Stomach smooth muscle (tissue), 2 donors: ENCODE results near the gene PHLDB2.

Experiments used
- H3K27ac ChIP-seq: one replicate; pipeline ENCODE4 v1.7.0; 2013; ENCODE audit warnings: mild to moderate bottlenecking, low read length, inconsistent platforms
- H3K27me3 ChIP-seq, 2 donors: one replicate each; pipeline ENCODE4 v1.7.0; 2013; ENCODE audit warnings: low read length in 2 of 2; ENCODE audit not compliant: insufficient read depth in 2 of 2, control insufficient read depth in 1 of 2
- H3K36me3 ChIP-seq, 2 donors: one replicate each; pipeline ENCODE4 v1.7.0; 2013; ENCODE audit warnings: low read length in 2 of 2; ENCODE audit not compliant: control insufficient read depth in 2 of 2, insufficient read depth in 2 of 2
- H3K4me1 ChIP-seq: one replicate; pipeline ENCODE4 v1.7.0; 2013; ENCODE audit warnings: low read length; ENCODE audit not compliant: control insufficient read depth, insufficient read depth
- H3K4me3 ChIP-seq, 2 donors: one replicate each; pipeline ENCODE4 v1.7.0; 2013; ENCODE audit warnings: low read length in 2 of 2
- H3K9ac ChIP-seq, 2 donors: one replicate each; pipeline ENCODE4 v1.7.0; 2013; ENCODE audit warnings: low read length in 2 of 2, mild to moderate bottlenecking in 1 of 2
- H3K9me3 ChIP-seq, 2 donors: one replicate each; pipeline ENCODE4 v1.7.0; 2013; ENCODE audit warnings: low read length in 2 of 2; ENCODE audit not compliant: control insufficient read depth in 2 of 2
- donor health status: healthy.
- donor health status: Pancreatic carcinoma.

The PHLDB2 gene

GRCh38 chr3:111975131-111975530, 116.1 kb downstream of the PHLDB2 start:
- Histone ChIP-seq H3K4me3 (no peak overlapping the region), H3K9me3 (no peaks in the 10 kb centered on the region), H3K27me3 (no peaks in the 10 kb centered on the region), H3K27ac (no peak overlapping the region), H3K36me3 (peaks cover 0 to 10% of the 10 kb centered on the region in 2 donors), H3K9ac (no peak overlapping the region), H3K4me1 (peaks cover 6% of the 10 kb centered on the region)

GRCh38 chr3:111976254-111976653, 117.2 kb downstream of the PHLDB2 start:
- Histone ChIP-seq H3K4me3 (no peak overlapping the region), H3K27ac (no peak overlapping the region)

DNA sequence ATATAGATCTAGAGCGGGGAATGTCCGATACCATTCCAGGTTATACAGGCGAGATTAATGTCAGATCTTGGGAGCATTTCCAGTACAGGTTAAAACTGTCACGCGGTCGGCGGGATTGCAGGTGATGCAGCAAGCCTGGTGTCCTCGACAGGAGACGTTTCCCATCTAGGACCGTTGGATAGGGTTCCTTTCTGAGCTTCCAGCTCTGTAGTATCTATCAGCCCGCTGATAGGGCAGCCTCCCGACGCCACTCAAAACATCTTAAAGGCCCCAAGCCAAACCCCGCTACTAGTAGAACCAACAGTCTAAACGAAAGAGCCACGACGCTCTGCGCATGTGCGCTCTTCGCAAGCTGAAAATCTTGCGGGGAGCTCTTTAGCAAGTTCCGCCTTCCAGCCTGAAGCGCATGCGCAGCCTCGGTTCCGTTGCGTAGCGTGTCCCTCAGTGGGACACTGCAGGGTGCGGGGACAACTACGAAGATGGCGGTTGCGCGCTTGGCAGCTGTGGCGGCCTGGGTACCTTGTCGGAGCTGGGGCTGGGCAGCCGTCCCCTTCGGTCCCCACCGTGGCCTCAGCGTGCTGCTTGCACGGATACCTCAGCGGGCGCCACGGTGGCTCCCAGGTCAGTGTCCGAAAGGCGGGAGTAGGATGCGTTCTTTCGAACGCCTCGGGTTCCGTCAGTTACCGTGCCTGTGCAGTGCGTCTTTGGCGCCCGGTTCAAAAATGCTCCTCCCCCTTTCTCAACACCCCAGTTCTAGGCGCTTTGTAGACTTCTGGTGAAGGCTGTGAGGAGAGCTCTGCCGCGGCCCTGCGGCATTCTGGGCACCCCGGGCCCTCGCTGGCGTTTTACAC, 119.7 kb downstream of the PHLDB2 start, which contains the start of gene ABHD10:
Gene ABHD10, plus strand, starts transcription at position 444 of the 851 bp plus-strand sequence. Its CDS starts 36 bp downstream, at position 480.
- peaks cover 0 to 5% of the 10 kb centered on the region in 2 donors for H3K36me3 ChIP-seq
- peaks cover 5% of the 10 kb centered on the region for H3K4me1 ChIP-seq
- H3K27me3 ChIP-seq: no peaks in the 10 kb centered on the region
- no peaks in the 10 kb centered on the region for H3K9me3 ChIP-seq
- peak within 1 kb of the TSS; percentile 53 for H3K27ac ChIP-seq
- peak within 1 kb of the TSS; percentile 89 to 90 for H3K4me3 ChIP-seq
- peak within 1 kb of the TSS; percentile 72 to 81 for H3K9ac ChIP-seq

More at GRCh38 chr3:111976254-111976653, 117.2 kb downstream of the PHLDB2 start:
- Histone ChIP-seq H3K9ac (no peak overlapping the region), H3K9me3 (no peaks in the 10 kb centered on the region), H3K36me3 (peaks cover 0 to 10% of the 10 kb centered on the region in 2 donors), H3K4me1 (peaks cover 8% of the 10 kb centered on the region), H3K27me3 (no peaks in the 10 kb centered on the region)

DNA sequence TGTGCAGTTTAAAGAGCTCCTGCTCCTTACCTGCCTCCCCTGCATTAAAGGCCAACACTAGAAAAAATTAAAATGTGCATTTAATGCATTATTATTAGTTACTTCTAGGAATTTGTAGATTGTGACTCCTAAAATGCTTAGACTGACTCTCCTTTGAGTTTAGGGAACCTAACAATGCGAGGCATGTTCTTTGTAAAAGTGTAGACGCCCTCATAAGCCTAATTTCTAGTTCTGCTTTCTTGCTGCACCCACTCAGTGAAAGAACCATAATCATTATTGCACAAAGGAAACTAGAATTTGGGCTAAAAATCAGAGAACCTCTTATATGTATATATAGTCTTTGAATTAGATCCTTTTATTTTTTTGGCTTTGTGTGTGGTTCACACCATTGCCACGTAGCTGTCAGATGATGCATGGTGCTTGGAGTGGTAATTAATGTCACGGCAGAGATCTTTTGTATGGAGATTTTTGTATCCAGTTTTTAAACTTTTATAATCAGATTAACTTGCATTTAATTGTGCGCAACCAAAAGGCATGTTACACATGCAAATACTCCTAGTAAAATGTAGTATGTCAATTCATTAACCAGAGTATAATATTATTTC, 120.5 kb downstream of the PHLDB2 start:
- H3K27ac ChIP-seq: peak overlapping the region; percentile 53
- H3K4me3 ChIP-seq: peak overlapping the region; percentile 89 to 90
- H3K4me1 ChIP-seq: peaks cover 5% of the 10 kb centered on the region
- no peaks in the 10 kb centered on the region for H3K36me3 ChIP-seq
- H3K9me3 ChIP-seq: no peaks in the 10 kb centered on the region
- H3K27me3 ChIP-seq: no peaks in the 10 kb centered on the region
- peak overlapping the region; percentile 72 to 81 for H3K9ac ChIP-seq

DNA sequence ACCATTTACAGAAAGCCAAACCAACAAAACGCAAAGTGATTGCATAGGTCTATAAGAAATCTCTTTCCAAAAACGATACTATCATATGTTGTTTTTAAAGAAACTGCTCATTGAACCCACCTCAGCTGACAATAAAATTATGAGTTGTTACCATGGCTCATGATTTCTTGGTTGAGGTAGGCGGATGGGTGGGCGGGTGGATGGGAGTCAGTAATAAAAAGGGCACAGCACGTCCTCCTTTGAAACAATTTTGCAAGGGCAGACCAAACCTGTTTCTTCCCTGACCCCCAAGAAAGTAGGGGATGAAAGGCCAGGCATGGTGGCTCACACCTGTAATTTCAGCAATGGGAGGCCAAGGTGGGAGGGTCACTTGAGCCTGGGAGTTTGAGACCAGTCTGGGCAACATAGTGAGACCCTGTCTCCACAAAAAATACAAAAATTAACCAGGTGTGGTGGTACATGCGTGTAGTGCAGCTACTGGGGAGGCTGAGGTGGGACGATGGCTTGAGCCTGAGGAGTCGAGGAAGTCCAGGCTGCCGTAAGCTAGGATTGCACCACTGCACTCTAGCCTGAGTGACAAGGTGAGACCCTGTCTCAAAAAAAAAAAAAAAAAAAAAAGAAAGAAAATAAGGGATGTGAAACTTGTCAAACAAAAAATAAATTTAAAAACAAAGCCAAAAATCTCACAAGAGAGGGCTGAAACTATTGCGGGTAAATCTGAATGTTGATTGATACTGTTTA, 121.8 kb downstream of the PHLDB2 start:
- Histone ChIP-seq H3K27me3 (no peaks in the 10 kb centered on the region), H3K9ac (no peak overlapping the region), H3K36me3 (no peaks in the 10 kb centered on the region), H3K4me1 (peaks cover 5% of the 10 kb centered on the region), H3K9me3 (no peaks in the 10 kb centered on the region), H3K27ac (no peak overlapping the region), H3K4me3 (no peak overlapping the region)

- Histone ChIP-seq H3K9me3 (no peaks in the 10 kb centered on the region), H3K27ac (no peak overlapping the region), H3K36me3 (no peaks in the 10 kb centered on the region), H3K4me1 (peaks cover 5% of the 10 kb centered on the region), H3K9ac (no peak overlapping the region), H3K4me3 (no peak overlapping the region), H3K27me3 (no peaks in the 10 kb centered on the region)
These were observed 122.3 kb downstream of the PHLDB2 start for GRCh38 chr3:111981457-111981763.

- H3K36me3 ChIP-seq: peaks cover 4 to 14% of the 10 kb centered on the region in 2 donors
- no peaks in the 10 kb centered on the region for H3K27me3 ChIP-seq
- H3K4me1 ChIP-seq: peaks cover 3% of the 10 kb centered on the region
- H3K4me3 ChIP-seq: no peak overlapping the region
- H3K9me3 ChIP-seq: no peaks in the 10 kb centered on the region
- H3K9ac ChIP-seq: no peak overlapping the region
- H3K27ac ChIP-seq: no peak overlapping the region
These were observed 125.7 kb downstream of the PHLDB2 start for GRCh38 chr3:111984636-111985298.

DNA sequence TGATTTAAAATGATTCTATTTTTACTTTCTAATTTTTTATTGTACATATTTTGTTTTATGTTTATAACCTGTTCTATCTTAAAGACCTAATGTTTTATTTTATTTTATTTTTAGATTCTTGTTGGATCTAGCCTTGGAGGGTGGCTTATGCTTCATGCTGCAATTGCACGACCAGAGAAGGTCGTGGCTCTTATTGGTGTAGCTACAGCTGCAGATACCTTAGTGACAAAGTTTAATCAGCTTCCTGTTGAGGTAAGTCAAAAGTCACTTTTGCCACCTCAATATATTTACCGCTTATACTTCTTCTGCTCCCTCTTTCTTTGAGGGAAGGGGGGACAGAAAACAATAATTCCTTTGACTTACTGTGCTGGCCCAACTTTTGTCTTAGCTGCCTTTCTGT, 127.7 kb downstream of the PHLDB2 start:
- Histone ChIP-seq H3K27me3 (no peaks in the 10 kb centered on the region), H3K9ac (no peak overlapping the region), H3K36me3 (peaks cover 7 to 14% of the 10 kb centered on the region in 2 donors), H3K9me3 (no peaks in the 10 kb centered on the region), H3K27ac (no peak overlapping the region), H3K4me3 (no peak overlapping the region), H3K4me1 (no peaks in the 10 kb centered on the region)

- Histone ChIP-seq H3K9me3 (no peaks in the 10 kb centered on the region), H3K27me3 (no peaks in the 10 kb centered on the region), H3K4me3 (no peak overlapping the region), H3K4me1 (no peaks in the 10 kb centered on the region), H3K36me3 (peaks cover 9 to 18% of the 10 kb centered on the region in 2 donors), H3K27ac (no peak overlapping the region), H3K9ac (no peak overlapping the region)
These were observed 130.1 kb downstream of the PHLDB2 start for GRCh38 chr3:111989061-111989678.

- no peaks in the 10 kb centered on the region for H3K4me1 ChIP-seq
- no peak overlapping the region for H3K27ac ChIP-seq
- H3K9ac ChIP-seq: no peak overlapping the region
- H3K4me3 ChIP-seq: no peak overlapping the region
- peaks cover 7 to 9% of the 10 kb centered on the region in 2 donors for H3K36me3 ChIP-seq
- no peaks in the 10 kb centered on the region for H3K27me3 ChIP-seq
- no peaks in the 10 kb centered on the region for H3K9me3 ChIP-seq
These were observed 134.0 kb downstream of the PHLDB2 start for GRCh38 chr3:111993038-111993437.
